K562 (cell line): Measurements from ENCODE around the gene TRIM44. TPM values are rescaled to one million over a fixed set of nuclear protein-coding genes. Genes with fewer than 3 reads are reported as not detected.
A peak's percentile ranks its signal among the peaks of the same experiment; 100 is the strongest.

Source experiments
- E2F5 ChIP-seq: sonication (generic); formaldehyde crosslinking; IDR thresholded peaks from 2 replicates; pipeline ENCODE4 v1.8.0; 2022; ENCODE audit warnings: mild to moderate bottlenecking, missing genetic modification reagents
- ERF ChIP-seq: fragments of 450-650 bp; formaldehyde crosslinking; IDR thresholded peaks from 2 replicates; pipeline ENCODE4 v1.4.0; 2020; ENCODE audit warnings: mild to moderate bottlenecking, mixed read lengths
- FOXA3 ChIP-seq, 2 experiments: fragments of 450-650 bp in 1 of 2; sonication (generic) in 1 of 2; formaldehyde crosslinking; IDR thresholded peaks in 1 of 2; conservative IDR thresholded peaks in 1 of 2; 2 replicates each; pipeline versions ENCODE4 v1.4.0 to v1.8.0; 2020 to 2022; ENCODE audit warnings: mild to moderate bottlenecking in 2 of 2, missing genetic modification reagents in 1 of 2
- FOXP4 ChIP-seq: sonication (generic); formaldehyde crosslinking; IDR thresholded peaks from 2 replicates; pipeline ENCODE4 v1.8.0; 2022; ENCODE audit warnings: mild to moderate bottlenecking, missing genetic modification reagents, borderline replicate concordance
- HNRNPLL ChIP-seq: fragments of 200-400 bp; formaldehyde crosslinking; IDR thresholded peaks from 2 replicates; pipeline ENCODE4 v1.6.1; 2017; ENCODE audit warnings: low read length, low read depth, mild to moderate bottlenecking; ENCODE audit not compliant: poor library complexity, severe bottlenecking
- KLF6 ChIP-seq: fragments of 250-450 bp; sonication (Bioruptor Pico); IDR thresholded peaks from 2 replicates; pipeline ENCODE4 v1.4.0; 2020; ENCODE audit warnings: mild to moderate bottlenecking, moderate library complexity, borderline replicate concordance
- MTA1 ChIP-seq: fragments of 450-650 bp; IDR thresholded peaks from 2 replicates; pipeline ENCODE4 v1.6.1; 2017; ENCODE audit warnings: borderline replicate concordance
- NCOA4 ChIP-seq: fragments of 450-650 bp; IDR thresholded peaks from 2 replicates; pipeline ENCODE4 v1.6.1; 2018; ENCODE audit warnings: mild to moderate bottlenecking; ENCODE audit not compliant: partially characterized antibody
- NFATC3 ChIP-seq: fragments of 450-650 bp; IDR thresholded peaks from 2 replicates; pipeline ENCODE4 v1.6.1; 2017; ENCODE audit warnings: mild to moderate bottlenecking
- NFIX ChIP-seq: fragments of 250-450 bp; sonication (Bioruptor Pico); IDR thresholded peaks from 2 replicates; pipeline ENCODE4 v1.4.0; 2020; ENCODE audit warnings: low read depth, mild to moderate bottlenecking, moderate library complexity
- POLR2A ChIP-seq: fragments of 450-650 bp; conservative IDR thresholded peaks from 2 replicates; pipeline ENCODE4 v1.6.1; 2016
- PTRF ChIP-seq: fragments of 450-650 bp; IDR thresholded peaks from 2 replicates; pipeline ENCODE4 v1.6.1; 2016; ENCODE audit warnings: mild to moderate bottlenecking, missing genetic modification characterization, missing compliant biosample characterization
- RBFOX2 ChIP-seq: fragments of 200-400 bp; formaldehyde crosslinking; IDR thresholded peaks from 2 replicates; pipeline ENCODE4 v1.6.1; 2017; ENCODE audit warnings: low read depth, mild to moderate bottlenecking, low read length, moderate library complexity
- RCOR1 ChIP-seq, 2 experiments: IDR thresholded peaks; 2 replicates each; pipeline ENCODE4 v1.6.1; 2012; ENCODE audit warnings: low read depth in 2 of 2, low read length in 2 of 2, borderline replicate concordance in 1 of 2, improper control_type of control experiment in 1 of 2
- RHOXF2B ChIP-seq: fragments of 250-450 bp; sonication (Bioruptor Pico); conservative IDR thresholded peaks from 2 replicates; pipeline ENCODE4 v1.5.1; 2021
- SUPT5H ChIP-seq: fragments of 450-650 bp; IDR thresholded peaks from 2 replicates; pipeline ENCODE4 v1.6.1; 2016
- ZBTB34 ChIP-seq: fragments of 250-450 bp; sonication (Bioruptor Pico); IDR thresholded peaks from 2 replicates; pipeline ENCODE4 v1.8.0; 2021; ENCODE audit warnings: mild to moderate bottlenecking, moderate library complexity
- ZKSCAN1 ChIP-seq: fragments of 150-350 bp; IDR thresholded peaks from 2 replicates; pipeline ENCODE4 v1.6.1; 2016; ENCODE audit warnings: low read depth, low read length
- ZNF143 ChIP-seq: sonication (generic); formaldehyde crosslinking; IDR thresholded peaks from 2 replicates; pipeline ENCODE4 v1.9.0; 2022; ENCODE audit warnings: mild to moderate bottlenecking, missing genetic modification reagents
- ZNF197 ChIP-seq: fragments of 200-800 bp; sonication (Bioruptor generic); IDR thresholded peaks from 2 replicates; pipeline ENCODE4 v1.6.1; 2016; ENCODE audit warnings: low read depth, missing genetic modification characterization, missing compliant biosample characterization
- ZNF280A ChIP-seq: fragments of 450-650 bp; IDR thresholded peaks from 2 replicates; pipeline ENCODE4 v1.6.1; 2018; ENCODE audit warnings: mild to moderate bottlenecking, low read depth; ENCODE audit not compliant: partially characterized antibody
- ZNF507 ChIP-seq: conservative IDR thresholded peaks from 2 replicates; pipeline ENCODE4 v1.6.1; 2017; ENCODE audit warnings: missing genetic modification characterization, missing compliant biosample characterization
- ZNF695 ChIP-seq: fragments of 450-650 bp; formaldehyde crosslinking; IDR thresholded peaks from 2 replicates; pipeline ENCODE4 v1.4.0; 2020; ENCODE audit warnings: mild to moderate bottlenecking, moderate library complexity
- polyA plus RNA-seq, 8 experiments: library from polyadenylated mRNA; depleted of rRNA in 4 of 8; stranded (reverse) in 5 of 8; unstranded in 3 of 8; fragments of >200 nt; fragmentation: Nextera tagmentation in 2 of 8; fragmentation: Illumina TruSeq in 1 of 8; extraction: Ambion mirVana in 2 of 8; extraction: Trizol in 1 of 8; gene quantifications; 2 replicates each; pipeline versions ENCODE4 v1.2.1 to v1.2.3, GENCODE V29; 2011 to 2014; ENCODE audit warnings: inconsistent platforms in 1 of 8, missing spikeins in 1 of 8
- total RNA-seq, 7 experiments: library from RNA; depleted of rRNA in 6 of 7; stranded (reverse); fragments of >200 nt in 6 of 7; fragmentation: Illumina TruSeq in 2 of 7; extraction: Trizol in 2 of 7; gene quantifications; 2 replicates each; pipeline versions ENCODE4 v1.2.1 to v1.2.3, GENCODE V29; 2011 to 2021; ENCODE audit warnings: low replicate concordance in 1 of 7
- TF ChIP-seq, protein P1 (sequence below): sonication (generic); formaldehyde crosslinking; IDR thresholded peaks from 2 replicates; pipeline ENCODE4 v1.8.1; 2023; ENCODE audit warnings: mild to moderate bottlenecking, missing genetic modification reagents

TRIM44 gene
- total and polyA plus RNA-seq, 9 of the 15 experiments (the other 6 are each of a cell fraction or from before 2014, with no cell fraction given), result 8.3 to 105 (median 37.2) TPM

GRCh38 chr11:35663408-35663702 is 780 bp downstream of the TRIM44 start (continued):
- no peak for TF ChIP-seq ZBTB34 (CRISPR knock-in tag)
- TF ChIP-seq FOXP4 (CRISPR knock-in tag), result no peak
- TF ChIP-seq, protein P1, sequence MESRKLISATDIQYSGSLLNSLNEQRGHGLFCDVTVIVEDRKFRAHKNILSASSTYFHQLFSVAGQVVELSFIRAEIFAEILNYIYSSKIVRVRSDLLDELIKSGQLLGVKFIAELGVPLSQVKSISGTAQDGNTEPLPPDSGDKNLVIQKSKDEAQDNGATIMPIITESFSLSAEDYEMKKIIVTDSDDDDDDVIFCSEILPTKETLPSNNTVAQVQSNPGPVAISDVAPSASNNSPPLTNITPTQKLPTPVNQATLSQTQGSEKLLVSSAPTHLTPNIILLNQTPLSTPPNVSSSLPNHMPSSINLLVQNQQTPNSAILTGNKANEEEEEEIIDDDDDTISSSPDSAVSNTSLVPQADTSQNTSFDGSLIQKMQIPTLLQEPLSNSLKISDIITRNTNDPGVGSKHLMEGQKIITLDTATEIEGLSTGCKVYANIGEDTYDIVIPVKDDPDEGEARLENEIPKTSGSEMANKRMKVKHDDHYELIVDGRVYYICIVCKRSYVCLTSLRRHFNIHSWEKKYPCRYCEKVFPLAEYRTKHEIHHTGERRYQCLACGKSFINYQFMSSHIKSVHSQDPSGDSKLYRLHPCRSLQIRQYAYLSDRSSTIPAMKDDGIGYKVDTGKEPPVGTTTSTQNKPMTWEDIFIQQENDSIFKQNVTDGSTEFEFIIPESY, result no peak
- no peak for TF ChIP-seq PTRF (tag)
- TF ChIP-seq FOXA3 (CRISPR knock-in tag; conservative IDR thresholded peaks at IDR 0.05 in 1 of 2, IDR thresholded peaks at IDR 0.05 in 1 of 2), result no peak
- no peak for TF ChIP-seq ZNF507 (tag)
- no peak for TF ChIP-seq ZNF695 (CRISPR knock-in tag)
- no peak for TF ChIP-seq NCOA4
- no peak for TF ChIP-seq NFIX (CRISPR knock-in tag)
- TF ChIP-seq ZNF280A, result peak; percentile 49
- TF ChIP-seq E2F5, result no peak
- TF ChIP-seq HNRNPLL, result no peak
- TF ChIP-seq RCOR1 (IDR thresholded peaks at IDR 0.05; ENCODE audit: borderline replicate concordance in 1 of 2, low read depth in 2 of 2, low read length in 2 of 2), result no peak
- no peak for TF ChIP-seq KLF6 (CRISPR knock-in tag)
- no peak for TF ChIP-seq ZNF197 (CRISPR knock-in tag)
- TF ChIP-seq ZNF143 (CRISPR knock-in tag), result no peak
- no peak for TF ChIP-seq RHOXF2B (CRISPR knock-in tag)
- TF ChIP-seq POLR2A, result peak; percentile 49
- no peak for TF ChIP-seq RBFOX2
- TF ChIP-seq SUPT5H, result 0 out of 2 replicates have a peak, but pooled peaks have one; percentile 7
- no peak for TF ChIP-seq ZKSCAN1
- no peak for TF ChIP-seq ERF (CRISPR knock-in tag)
- TF ChIP-seq NFATC3, result no peak
- TF ChIP-seq MTA1, result no peak
